Esophagus mucosa (tissue), 1 donor: ENCODE data around the gene TBATA. TPM values are rescaled to one million over a fixed set of nuclear protein-coding genes. Genes with fewer than 3 reads are reported as not detected.

Experiments
- ATAC-seq: fragments of 200-7000 bp; cut with Tn5 transposase; one replicate; pipeline ENCODE4 v1.9.1; 2020
- total RNA-seq: library from RNA; stranded (reverse); gene quantifications from one replicate; pipeline ENCODE4 v1.2.4, GENCODE V29; 2023
- donor health status: DM: yes; HTN: yes; CAD: no.

The TBATA gene
- total RNA-seq, 1 donor from 2014 or later: not detected

- no peak for ATAC-seq
Observed at GRCh38 chr10:70742537-70743429, 42.4 kb downstream of the TBATA start.

GRCh38 chr10:70740406-70741288, 44.5 kb downstream of the TBATA start:
- no peak for ATAC-seq

DNA sequence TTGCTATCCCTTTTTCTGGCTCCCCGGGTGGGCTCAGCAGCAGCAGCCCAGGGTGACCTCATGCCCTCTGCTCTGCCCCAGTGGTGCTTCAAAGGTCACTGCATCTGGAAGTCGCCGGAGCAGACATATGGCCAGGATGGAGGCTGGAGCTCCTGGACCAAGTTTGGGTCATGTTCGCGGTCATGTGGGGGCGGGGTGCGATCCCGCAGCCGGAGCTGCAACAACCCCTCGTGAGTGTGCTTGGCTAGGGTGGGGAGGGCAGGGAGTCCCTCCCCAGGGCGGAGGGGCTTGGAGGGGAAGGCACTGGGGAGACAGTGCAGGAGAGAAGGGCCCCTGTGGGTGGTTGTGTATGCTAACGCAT, 46.4 kb downstream of the TBATA start:
- ATAC-seq: no peak

- ATAC-seq: no peak
Observed at GRCh38 chr10:70738006-70738760, 47.0 kb downstream of the TBATA start.

DNA sequence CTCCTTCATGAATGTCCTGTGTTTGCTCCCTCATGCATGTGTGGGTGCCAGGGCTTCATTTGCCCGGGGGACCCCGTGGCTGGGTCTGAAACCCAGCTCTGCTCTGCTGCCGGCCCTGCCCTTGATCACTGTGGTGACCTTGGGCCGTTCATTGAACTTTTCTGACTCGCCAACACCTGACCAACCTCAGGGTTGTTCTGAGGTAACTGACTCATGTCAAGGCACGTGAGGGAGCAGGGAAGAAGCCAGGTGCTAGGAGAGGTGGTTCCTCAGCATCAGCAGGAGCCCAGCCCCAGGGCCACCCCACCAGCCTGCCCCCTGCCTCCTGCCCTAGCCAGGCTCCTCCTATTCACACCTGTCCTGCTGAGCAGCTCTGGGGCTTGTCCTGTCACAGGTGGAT, 47.9 kb downstream of the TBATA start:
- ATAC-seq: no peak

DNA sequence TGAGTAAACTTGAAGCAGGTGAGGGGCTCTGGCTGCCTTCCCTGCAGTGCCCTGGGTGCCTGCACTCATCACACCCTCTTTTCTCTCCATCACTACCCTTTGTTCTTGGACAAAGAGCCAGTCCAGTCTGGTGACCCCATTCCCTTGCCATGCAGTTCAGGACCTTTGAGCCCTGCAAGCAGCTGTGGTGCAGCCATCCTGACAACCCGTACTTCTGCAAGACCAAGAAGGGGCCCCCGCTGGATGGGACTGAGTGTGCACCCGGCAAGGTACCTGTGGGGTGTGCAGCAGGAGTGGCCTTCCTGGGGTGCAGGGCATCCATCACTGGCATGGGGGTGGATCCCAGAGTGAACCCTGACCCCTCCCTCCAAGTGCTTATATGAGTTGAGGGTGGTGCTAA, 48.7 kb downstream of the TBATA start:
- ATAC-seq: no peak

DNA sequence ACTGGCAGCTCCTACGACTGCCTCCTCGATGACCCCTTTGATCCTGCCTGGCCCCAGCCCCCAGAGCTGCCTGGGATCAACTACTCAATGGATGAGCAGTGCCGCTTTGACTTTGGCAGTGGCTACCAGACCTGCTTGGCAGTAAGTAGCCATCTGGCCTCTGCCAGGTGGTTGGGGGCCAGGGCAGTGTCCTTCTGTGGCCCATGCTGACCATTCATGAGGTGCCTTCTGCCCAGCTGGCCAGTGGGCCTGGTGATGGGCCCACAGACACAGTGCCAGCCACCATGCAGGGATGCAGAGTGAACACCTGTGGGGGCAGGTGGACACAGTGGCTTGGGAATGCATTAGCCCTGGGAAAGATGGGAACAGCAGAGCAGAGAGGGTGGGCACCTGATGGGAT, 50.0 kb downstream of the TBATA start:
- no peak for ATAC-seq

DNA sequence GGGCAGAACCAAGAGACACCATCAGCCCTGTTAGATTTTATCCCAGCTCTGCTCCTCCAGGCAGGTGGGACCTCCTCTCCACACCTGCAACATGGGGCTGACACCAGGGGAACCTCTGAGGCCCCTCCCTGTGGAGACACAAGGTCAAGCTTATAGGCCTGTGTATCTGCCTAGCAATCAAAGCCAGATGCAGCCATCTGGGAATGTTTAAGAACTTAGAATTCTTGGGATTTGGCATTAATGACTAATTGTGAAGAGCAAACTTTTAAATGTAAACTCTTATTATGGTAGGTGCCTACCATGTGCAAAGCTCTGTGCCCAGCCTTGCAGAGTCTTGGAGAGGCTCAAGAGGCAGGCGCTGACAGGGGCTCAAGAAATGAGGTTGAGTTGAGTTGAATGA, 52.1 kb downstream of the TBATA start:
- no peak for ATAC-seq

- no peak for ATAC-seq
Observed at GRCh38 chr10:70732569-70732968, 52.6 kb downstream of the TBATA start.

GRCh38 chr10:70730955-70731354, 54.2 kb downstream of the TBATA start:
- no peak for ATAC-seq

GRCh38 chr10:70729763-70730357, 55.3 kb downstream of the TBATA start:
- no peak for ATAC-seq

GRCh38 chr10:70728328-70728727, 56.8 kb downstream of the TBATA start:
- ATAC-seq: no peak

GRCh38 chr10:70726909-70727495, 58.2 kb downstream of the TBATA start:
- no peak for ATAC-seq

DNA sequence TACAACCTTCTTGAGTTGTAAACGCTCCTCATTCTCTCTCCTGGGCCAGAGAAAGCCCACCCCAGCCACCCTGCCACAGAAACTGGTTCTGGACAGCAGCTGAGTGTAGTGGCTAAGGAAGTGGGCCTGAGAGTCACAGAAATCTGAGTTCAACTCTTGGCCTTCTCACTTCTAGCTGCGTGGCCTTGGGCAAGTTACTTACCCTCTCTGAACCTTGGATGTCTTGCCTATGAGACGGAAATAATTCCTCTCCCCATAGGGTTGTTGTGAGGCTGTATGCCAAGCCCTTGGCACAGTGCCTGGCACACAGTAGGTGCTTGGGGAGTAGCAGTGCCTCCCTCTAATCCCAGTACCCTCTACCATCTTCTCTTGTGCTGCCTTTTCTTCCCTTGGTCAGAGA, 61.4 kb downstream of the TBATA start:
- ATAC-seq: no peak

DNA sequence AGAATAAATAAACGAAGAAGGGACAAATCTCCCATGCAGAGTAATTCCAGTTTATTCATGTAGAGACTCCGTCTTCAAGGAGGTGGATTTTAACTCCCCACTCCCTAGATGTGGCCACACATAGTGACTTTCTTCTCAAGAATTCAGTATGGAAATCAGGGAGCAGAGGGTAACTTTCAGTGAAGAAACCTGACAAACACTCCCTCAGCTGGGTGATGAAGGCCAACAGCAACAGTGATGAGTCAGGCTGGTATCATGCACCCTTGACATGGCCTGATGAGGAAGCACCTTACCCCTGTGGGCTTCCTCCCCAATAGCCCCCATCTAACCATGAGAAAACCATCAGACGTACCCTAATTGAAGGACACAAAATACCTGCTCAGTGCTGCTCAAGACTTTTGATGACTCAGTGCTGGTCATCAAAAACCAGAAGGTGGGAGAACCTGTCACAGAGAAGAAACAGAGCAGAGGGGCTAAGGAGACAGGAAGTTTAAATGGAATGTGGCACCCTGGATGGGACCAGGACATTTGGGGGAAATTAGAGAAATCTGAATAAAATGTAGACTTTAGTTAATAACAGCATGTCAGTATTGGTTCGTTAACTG, 62.3 kb downstream of the TBATA start:
- no peak for ATAC-seq

Other genes starting within 250 kb of the TBATA start
- 0.28 TPM for gene PRF1, start 182.6 kb downstream of the TBATA start, total RNA-seq
- gene ADAMTS14, start 112.9 kb downstream of the TBATA start, total RNA-seq: 0.64 TPM
- 62.1 TPM for gene SGPL1, start 30.6 kb upstream of the TBATA start, total RNA-seq
- gene PCBD1, start 103.2 kb upstream of the TBATA start, total RNA-seq: 45.8 TPM